Measurements from ENCODE around the gene RTN3.

The RTN3 gene

GRCh38 chr11:63738720-63739360 is 57.5 kb downstream of the RTN3 start:
- H3K4me1 ChIP-seq (ENCODE audit: insufficient read depth, low read length, severe bottlenecking) = no peaks in the 10 kb centered on the region
- no peak overlapping the region for H3K4me3 ChIP-seq (ENCODE audit: low read depth, low read length, poor library complexity, severe bottlenecking)
- no peak overlapping the region for H3K27ac ChIP-seq (ENCODE audit: low read depth, low read length, poor library complexity, severe bottlenecking)
- no peak overlapping the region for H2AFZ ChIP-seq (ENCODE audit: low read length)
- no peaks in the 10 kb centered on the region for H4K20me1 ChIP-seq (ENCODE audit: insufficient read depth, low read length)
- no peaks in the 10 kb centered on the region for H3K9me3 ChIP-seq (ENCODE audit: low read length)
- H3F3A ChIP-seq (ENCODE audit: insufficient read depth, low read length) = no peaks in the 10 kb centered on the region
- no peak for TF ChIP-seq EZH2 (IDR thresholded peaks at IDR 0.05; ENCODE audit: borderline replicate concordance, low read length)
- TF ChIP-seq, protein P1, sequence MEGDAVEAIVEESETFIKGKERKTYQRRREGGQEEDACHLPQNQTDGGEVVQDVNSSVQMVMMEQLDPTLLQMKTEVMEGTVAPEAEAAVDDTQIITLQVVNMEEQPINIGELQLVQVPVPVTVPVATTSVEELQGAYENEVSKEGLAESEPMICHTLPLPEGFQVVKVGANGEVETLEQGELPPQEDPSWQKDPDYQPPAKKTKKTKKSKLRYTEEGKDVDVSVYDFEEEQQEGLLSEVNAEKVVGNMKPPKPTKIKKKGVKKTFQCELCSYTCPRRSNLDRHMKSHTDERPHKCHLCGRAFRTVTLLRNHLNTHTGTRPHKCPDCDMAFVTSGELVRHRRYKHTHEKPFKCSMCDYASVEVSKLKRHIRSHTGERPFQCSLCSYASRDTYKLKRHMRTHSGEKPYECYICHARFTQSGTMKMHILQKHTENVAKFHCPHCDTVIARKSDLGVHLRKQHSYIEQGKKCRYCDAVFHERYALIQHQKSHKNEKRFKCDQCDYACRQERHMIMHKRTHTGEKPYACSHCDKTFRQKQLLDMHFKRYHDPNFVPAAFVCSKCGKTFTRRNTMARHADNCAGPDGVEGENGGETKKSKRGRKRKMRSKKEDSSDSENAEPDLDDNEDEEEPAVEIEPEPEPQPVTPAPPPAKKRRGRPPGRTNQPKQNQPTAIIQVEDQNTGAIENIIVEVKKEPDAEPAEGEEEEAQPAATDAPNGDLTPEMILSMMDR (IDR thresholded peaks at IDR 0.05; ENCODE audit: low read length) = peak; percentile 74
- H3K9me2 ChIP-seq (ENCODE audit: low read depth, low read length) = no peaks in the 10 kb centered on the region
- H3K36me3 ChIP-seq (ENCODE audit: insufficient read depth, low read length) = no peaks in the 10 kb centered on the region
- H3K79me2 ChIP-seq (ENCODE audit: insufficient read depth, low read length) = 0 out of 2 replicates have a peak, but pooled peaks cover 5% of the 10 kb centered on the region
- no peaks in the 10 kb centered on the region for H3K27me3 ChIP-seq (ENCODE audit: insufficient read depth, low read length)
- no peak overlapping the region for H3K4me2 ChIP-seq (ENCODE audit: low read length)
- no peak overlapping the region for H3K9ac ChIP-seq (ENCODE audit: low read length)

DNA sequence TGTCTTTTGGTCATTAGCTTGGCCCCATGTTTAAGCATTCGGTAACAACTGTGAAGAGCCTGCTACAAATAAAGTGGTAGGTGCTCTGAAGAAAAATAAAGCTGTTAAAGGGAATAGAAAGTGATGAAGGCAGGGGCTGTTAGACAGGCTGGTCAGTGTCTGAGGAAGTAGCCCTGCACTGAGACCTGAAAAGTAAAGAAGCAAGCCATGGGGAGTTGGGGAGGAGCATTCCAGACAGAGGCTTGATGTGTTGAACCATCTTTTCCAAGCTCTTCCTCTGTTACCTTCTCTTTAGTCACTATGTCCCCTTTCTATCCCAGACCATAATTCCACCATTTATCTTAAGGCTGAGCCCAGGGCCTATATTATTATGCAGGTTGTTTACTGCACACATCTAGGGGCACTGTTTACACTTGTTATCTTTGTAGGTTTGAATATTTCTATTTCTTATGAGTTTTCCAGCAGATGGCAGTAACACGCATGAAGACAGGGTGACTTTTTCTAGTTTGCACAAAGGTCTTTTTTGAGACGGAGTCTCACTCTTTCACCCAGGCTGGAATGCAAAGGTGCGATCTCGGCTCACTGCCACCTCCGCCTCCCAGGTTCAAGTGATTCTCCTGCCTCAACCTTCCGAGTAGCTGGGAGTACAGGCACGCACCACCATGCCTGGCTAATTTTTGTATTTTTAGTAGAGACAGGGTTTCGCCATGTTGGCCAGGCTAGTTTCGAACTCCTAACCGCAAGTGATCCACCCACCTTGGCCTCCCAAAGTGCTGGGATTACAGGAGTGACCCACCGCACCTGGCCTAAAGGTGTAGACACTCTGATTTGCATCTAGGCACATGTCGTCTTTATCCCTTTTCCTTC is 64.2 kb downstream of the RTN3 start:
- Histone ChIP-seq H3K36me3 (ENCODE audit: insufficient read depth, low read length) (peaks cover 9% of the 10 kb centered on the region), H3K9me2 (ENCODE audit: low read depth, low read length) (no peaks in the 10 kb centered on the region), H3F3A (ENCODE audit: insufficient read depth, low read length) (no peaks in the 10 kb centered on the region), H3K79me2 (ENCODE audit: insufficient read depth, low read length) (0 out of 2 replicates have a peak, but pooled peaks cover 4% of the 10 kb centered on the region), H3K4me3 (ENCODE audit: low read depth, low read length, poor library complexity, severe bottlenecking) (no peak overlapping the region), H4K20me1 (ENCODE audit: insufficient read depth, low read length) (0 out of 2 replicates have a peak, but pooled peaks cover 2% of the 10 kb centered on the region), H3K27ac (ENCODE audit: low read depth, low read length, poor library complexity, severe bottlenecking) (no peak overlapping the region), H3K4me1 (ENCODE audit: insufficient read depth, low read length, severe bottlenecking) (peaks cover 16% of the 10 kb centered on the region), H3K9me3 (ENCODE audit: low read length) (no peaks in the 10 kb centered on the region), H2AFZ (ENCODE audit: low read length) (no peak overlapping the region), H3K27me3 (ENCODE audit: insufficient read depth, low read length) (no peaks in the 10 kb centered on the region), H3K4me2 (ENCODE audit: low read length) (peak overlapping the region; percentile 5; the same call in 1 of the 2 replicates), H3K9ac (ENCODE audit: low read length) (no peak overlapping the region)
- TF ChIP-seq, protein P1 (IDR thresholded peaks at IDR 0.05; ENCODE audit: low read length) = peak; percentile 39
- TF ChIP-seq EZH2 (IDR thresholded peaks at IDR 0.05; ENCODE audit: borderline replicate concordance, low read length) = no peak

- 0 out of 2 replicates have a peak, but pooled peaks cover 2% of the 10 kb centered on the region for H4K20me1 ChIP-seq (ENCODE audit: insufficient read depth, low read length)
- H3K36me3 ChIP-seq (ENCODE audit: insufficient read depth, low read length) = peaks cover 20% of the 10 kb centered on the region
- no peak overlapping the region for H2AFZ ChIP-seq (ENCODE audit: low read length)
- no peak overlapping the region for H3K4me3 ChIP-seq (ENCODE audit: low read depth, low read length, poor library complexity, severe bottlenecking)
- no peak for TF ChIP-seq EZH2 (IDR thresholded peaks at IDR 0.05; ENCODE audit: borderline replicate concordance, low read length)
- no peaks in the 10 kb centered on the region for H3F3A ChIP-seq (ENCODE audit: insufficient read depth, low read length)
- no peaks in the 10 kb centered on the region for H3K9me3 ChIP-seq (ENCODE audit: low read length)
- H3K9me2 ChIP-seq (ENCODE audit: low read depth, low read length) = no peaks in the 10 kb centered on the region
- no peaks in the 10 kb centered on the region for H3K79me2 ChIP-seq (ENCODE audit: insufficient read depth, low read length)
- no peaks in the 10 kb centered on the region for H3K27me3 ChIP-seq (ENCODE audit: insufficient read depth, low read length)
- H3K4me2 ChIP-seq (ENCODE audit: low read length) = no peak overlapping the region
- H3K9ac ChIP-seq (ENCODE audit: low read length) = no peak overlapping the region
- peaks cover 16% of the 10 kb centered on the region for H3K4me1 ChIP-seq (ENCODE audit: insufficient read depth, low read length, severe bottlenecking)
- H3K27ac ChIP-seq (ENCODE audit: low read depth, low read length, poor library complexity, severe bottlenecking) = no peak overlapping the region
Measured at GRCh38 chr11:63747011-63747410, 65.7 kb downstream of the RTN3 start.
